ENCODE data around the gene GAPT. TPM values are rescaled to one million over a fixed set of nuclear protein-coding genes. Genes with fewer than 3 reads are reported as not detected.
"Not testable (repeated sequence)": the region's sequence is repeated elsewhere in the genome, so short reads cannot be mapped to it uniquely, and the experiment has no call there.

Gene GAPT
- total RNA-seq, 1 experiment from 2014 or later, result not detected

- no peak for DNase-seq (ENCODE audit: low read depth)
Observed at GRCh38 chr5:58503390-58504046, 12.3 kb downstream of the GAPT start.

GRCh38 chr5:58504766-58505165, 13.5 kb downstream of the GAPT start:
- DNase-seq (ENCODE audit: low read depth), result no peak

GRCh38 chr5:58505502-58505901, 14.3 kb downstream of the GAPT start:
- DNase-seq (ENCODE audit: low read depth), result no peak

GRCh38 chr5:58505971-58506640, 14.9 kb downstream of the GAPT start:
- no peak for DNase-seq (ENCODE audit: low read depth)

GRCh38 chr5:58507715-58508114, 16.5 kb downstream of the GAPT start:
- no peak for DNase-seq (ENCODE audit: low read depth)

GRCh38 chr5:58517198-58517597, 26.0 kb downstream of the GAPT start:
- no peak for DNase-seq (ENCODE audit: low read depth)

- no peak for DNase-seq (ENCODE audit: low read depth)
Observed at GRCh38 chr5:58523956-58524355, 32.7 kb downstream of the GAPT start.

- DNase-seq (ENCODE audit: low read depth), result no peak
Observed at GRCh38 chr5:58524571-58524970, 33.3 kb downstream of the GAPT start.

GRCh38 chr5:58530942-58531490, 39.8 kb downstream of the GAPT start:
- DNase-seq (ENCODE audit: low read depth), result no peak

GRCh38 chr5:58541935-58542334, 50.7 kb downstream of the GAPT start:
- not testable (repeated sequence) for DNase-seq (ENCODE audit: low read depth)

GRCh38 chr5:58542709-58543108, 51.5 kb downstream of the GAPT start:
- no peak for DNase-seq (ENCODE audit: low read depth)

- DNase-seq (ENCODE audit: low read depth), result no peak
Observed at GRCh38 chr5:58543723-58544122, 52.5 kb downstream of the GAPT start.

- DNase-seq (ENCODE audit: low read depth), result no peak
Observed at GRCh38 chr5:58544195-58544594, 53.0 kb downstream of the GAPT start.

GRCh38 chr5:58544926-58545325, 53.7 kb downstream of the GAPT start:
- DNase-seq (ENCODE audit: low read depth), result no peak

- DNase-seq (ENCODE audit: low read depth), result no peak
Observed at GRCh38 chr5:58545912-58546311, 54.7 kb downstream of the GAPT start.

Other genes with a start within 250 kb of the GAPT start
- 230 and 273 TPM in 2 replicates for gene PLK2, start 31.3 kb upstream of the GAPT start, total RNA-seq (2014; rRNA removed)
- gene RAB3C, start 91.6 kb downstream of the GAPT start, total RNA-seq (2014; rRNA removed), result not detected in 2 replicates